Suprapubic skin (tissue), 4 donors: Measurements from ENCODE around the gene CCDC92B. TPM values are rescaled to one million over a fixed set of nuclear protein-coding genes. Genes with fewer than 3 reads are reported as not detected.

Experiments used
- DNase-seq, 2 donors: peaks; one replicate each; pipeline ENCODE4 v3.0.0-alpha.2; 2019; ENCODE audit warnings: low spot score in 2 of 2
- H3K27ac ChIP-seq: fragments of 200-600 bp; sonication (generic); one replicate; pipeline ENCODE4 v1.5.1; 2019
- H3K27me3 ChIP-seq: fragments of 200-600 bp; sonication (generic); one replicate; pipeline ENCODE4 v1.5.1; 2019
- H3K36me3 ChIP-seq: fragments of 200-600 bp; sonication (generic); one replicate; pipeline ENCODE4 v1.5.1; 2019
- H3K4me1 ChIP-seq: fragments of 200-600 bp; sonication (generic); one replicate; pipeline ENCODE4 v1.5.1; 2019
- H3K4me3 ChIP-seq: fragments of 200-600 bp; sonication (generic); one replicate; pipeline ENCODE4 v1.5.1; 2019; ENCODE audit warnings: mild to moderate bottlenecking
- H3K9me3 ChIP-seq: fragments of 200-600 bp; sonication (generic); one replicate; pipeline ENCODE4 v1.5.1; 2019
- EP300 ChIP-seq: sonication (generic); formaldehyde crosslinking; IDR thresholded peaks from one replicate; pipeline ENCODE4 v1.6.1; 2017; ENCODE audit warnings: antibody characterized with exemption
- POLR2A ChIP-seq, 2 donors: fragments of 450-650 bp; IDR thresholded peaks; one replicate each; pipeline ENCODE4 v1.6.1; 2017; ENCODE audit warnings: antibody characterized with exemption in 2 of 2, mild to moderate bottlenecking in 2 of 2, moderate library complexity in 2 of 2
- POLR2AphosphoS5 ChIP-seq, 3 donors: sonication (generic); formaldehyde crosslinking; IDR thresholded peaks; one replicate each; pipeline ENCODE4 v1.6.1; 2017; ENCODE audit warnings: antibody characterized with exemption in 3 of 3
- WGBS: methylation state at CpG from one replicate; pipeline ENCODE4 v1.1.5; 2018; 5-methylcytosine and 5-hydroxymethylcytosine counted together
- total RNA-seq, 4 donors: library from RNA; depleted of rRNA; stranded (reverse); fragments of >200 nt; gene quantifications; one replicate each; pipeline ENCODE4 v1.1.0, GENCODE V29; 2016
- TF ChIP-seq, protein P1 (sequence below), 2 donors: fragments of 200-600 bp in 1 of 2; fragments of 450-650 bp in 1 of 2; sonication (generic) in 1 of 2; IDR thresholded peaks; one replicate each; pipeline ENCODE4 v1.5.1; 2016 to 2019; ENCODE audit warnings: antibody characterized with exemption in 2 of 2, mild to moderate bottlenecking in 1 of 2, moderate library complexity in 1 of 2

Gene CCDC92B
- total RNA-seq, 4 donors from 2014 or later, result 0.42 to 1.6 (median 0.84) TPM

DNA sequence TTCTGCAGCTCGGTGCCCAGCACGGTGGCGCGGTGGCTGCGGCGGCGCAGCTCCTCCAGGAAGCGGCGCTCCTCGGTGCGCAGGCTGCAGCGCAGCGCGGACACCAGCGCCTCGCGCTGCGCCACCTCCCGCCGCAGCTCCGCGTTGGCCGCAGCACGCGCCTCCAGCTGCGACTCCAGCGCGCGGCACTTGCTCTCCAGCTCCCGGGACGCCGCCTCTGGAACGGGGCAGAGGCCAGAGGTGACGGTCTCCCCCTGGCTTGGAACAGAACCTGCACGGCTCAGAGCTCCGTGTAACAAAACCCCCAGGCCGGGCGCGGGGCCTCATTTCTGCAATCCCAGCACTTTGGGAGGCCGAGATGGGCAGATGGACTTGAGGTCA lies 24.7 kb downstream of the CCDC92B start:
- WGBS, result under 1% methylated on average over 32 of the region's 40 CpGs
- H3K27me3 ChIP-seq, result peaks cover 41% of the 10 kb centered on the region
- no peak for DNase-seq

DNA sequence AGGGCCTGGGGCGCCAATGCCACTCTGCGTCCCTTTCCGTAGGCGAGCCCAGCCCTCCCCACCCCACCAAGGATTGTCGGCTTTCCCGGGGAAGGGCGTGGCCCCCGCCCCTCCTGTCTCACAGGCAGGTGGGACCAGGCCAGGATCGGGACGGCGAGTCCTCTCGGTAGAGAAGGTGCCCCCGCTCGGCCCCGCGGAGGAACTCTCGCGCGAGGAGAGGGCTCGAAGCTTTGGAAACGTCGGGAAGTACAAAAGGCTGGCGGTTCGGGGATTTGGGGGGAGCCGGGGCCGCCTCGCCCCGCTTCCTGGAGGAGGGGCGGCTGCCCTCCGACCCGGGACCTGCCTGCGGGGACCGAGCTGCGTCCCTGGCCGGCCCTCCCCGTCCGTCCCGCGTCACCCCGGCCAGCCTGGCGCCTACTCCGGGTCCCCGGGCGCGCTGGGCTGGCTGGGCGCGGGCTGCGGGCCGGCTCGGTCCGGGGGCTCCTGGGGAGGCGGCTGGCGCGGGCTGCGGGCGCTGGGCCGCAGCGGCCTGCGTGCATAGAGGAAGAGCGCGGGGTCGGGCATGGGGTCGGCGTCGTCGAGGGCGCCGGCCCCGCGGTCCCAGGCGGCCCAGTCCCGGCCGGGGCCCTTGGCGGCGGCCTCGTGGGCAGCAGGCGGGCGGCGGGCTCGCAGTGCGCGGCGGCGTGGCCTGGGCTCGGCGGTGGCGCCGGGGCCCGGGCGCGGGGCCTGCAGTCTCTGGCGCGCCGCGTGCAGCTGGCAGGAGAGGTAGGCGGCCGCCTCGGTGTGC lies 25.3 kb downstream of the CCDC92B start:
- H3K36me3 ChIP-seq, result no peaks in the 10 kb centered on the region
- H3K4me3 ChIP-seq, result peak overlapping the region; percentile 48
- peaks cover 16% of the 10 kb centered on the region for H3K4me1 ChIP-seq
- TF ChIP-seq, protein P1, sequence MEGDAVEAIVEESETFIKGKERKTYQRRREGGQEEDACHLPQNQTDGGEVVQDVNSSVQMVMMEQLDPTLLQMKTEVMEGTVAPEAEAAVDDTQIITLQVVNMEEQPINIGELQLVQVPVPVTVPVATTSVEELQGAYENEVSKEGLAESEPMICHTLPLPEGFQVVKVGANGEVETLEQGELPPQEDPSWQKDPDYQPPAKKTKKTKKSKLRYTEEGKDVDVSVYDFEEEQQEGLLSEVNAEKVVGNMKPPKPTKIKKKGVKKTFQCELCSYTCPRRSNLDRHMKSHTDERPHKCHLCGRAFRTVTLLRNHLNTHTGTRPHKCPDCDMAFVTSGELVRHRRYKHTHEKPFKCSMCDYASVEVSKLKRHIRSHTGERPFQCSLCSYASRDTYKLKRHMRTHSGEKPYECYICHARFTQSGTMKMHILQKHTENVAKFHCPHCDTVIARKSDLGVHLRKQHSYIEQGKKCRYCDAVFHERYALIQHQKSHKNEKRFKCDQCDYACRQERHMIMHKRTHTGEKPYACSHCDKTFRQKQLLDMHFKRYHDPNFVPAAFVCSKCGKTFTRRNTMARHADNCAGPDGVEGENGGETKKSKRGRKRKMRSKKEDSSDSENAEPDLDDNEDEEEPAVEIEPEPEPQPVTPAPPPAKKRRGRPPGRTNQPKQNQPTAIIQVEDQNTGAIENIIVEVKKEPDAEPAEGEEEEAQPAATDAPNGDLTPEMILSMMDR (IDR thresholded peaks at IDR 0.05), result no peak
- no peak for TF ChIP-seq POLR2A (IDR thresholded peaks at IDR 0.05)
- TF ChIP-seq EP300, result no peak
- no peak for TF ChIP-seq POLR2AphosphoS5 (IDR thresholded peaks at IDR 0.05)
- H3K9me3 ChIP-seq, result no peaks in the 10 kb centered on the region
- WGBS, result 2% methylated on average over 28 of the region's 98 CpGs
- peak overlapping the region; percentile 54 for H3K27ac ChIP-seq
- peaks cover 41% of the 10 kb centered on the region for H3K27me3 ChIP-seq
- peak in 1 of 2 donors; percentile 66 for DNase-seq

More for the DNA sequence above, 24.7 kb downstream of the CCDC92B start:
- Histone ChIP-seq H3K9me3 (no peaks in the 10 kb centered on the region), H3K4me1 (peaks cover 16% of the 10 kb centered on the region), H3K4me3 (peak overlapping the region; percentile 48), H3K27ac (no peak overlapping the region), H3K36me3 (no peaks in the 10 kb centered on the region)
- TF ChIP-seq POLR2AphosphoS5 (IDR thresholded peaks at IDR 0.05), result no peak
- TF ChIP-seq, protein P1 (IDR thresholded peaks at IDR 0.05), result peak in 1 of 2 donors; percentile 22

DNA sequence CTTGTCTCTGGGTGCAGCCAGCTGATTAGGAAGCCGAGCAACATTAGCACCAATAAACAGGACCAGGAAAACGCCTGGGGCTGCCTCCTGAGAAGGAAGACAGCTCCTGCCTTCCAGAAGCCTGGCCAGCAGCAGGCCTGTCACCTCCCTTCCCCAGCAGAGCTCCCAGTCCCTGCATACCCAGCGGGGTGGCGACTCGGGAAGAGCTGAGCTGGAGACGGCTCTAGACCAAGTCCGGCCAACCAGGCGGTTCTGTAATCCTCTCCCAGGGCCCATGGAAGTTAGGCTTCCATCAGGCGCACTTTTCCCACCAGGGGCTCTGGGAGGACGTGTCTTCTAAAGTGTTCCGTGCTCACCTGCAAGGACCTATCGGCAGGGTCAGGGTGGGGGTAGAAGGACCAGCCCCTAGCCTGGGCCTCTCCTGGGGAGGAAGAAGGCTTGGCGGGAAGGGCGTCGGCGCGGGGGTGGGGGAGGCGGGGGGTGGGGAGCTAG lies 25.9 kb downstream of the CCDC92B start:
- Histone ChIP-seq H3K27me3 (peaks cover 41% of the 10 kb centered on the region), H3K4me1 (peaks cover 16% of the 10 kb centered on the region), H3K27ac (peak overlapping the region; percentile 54), H3K9me3 (no peaks in the 10 kb centered on the region), H3K4me3 (peak overlapping the region; percentile 48), H3K36me3 (no peaks in the 10 kb centered on the region)
- no peak for TF ChIP-seq POLR2A (IDR thresholded peaks at IDR 0.05)
- TF ChIP-seq POLR2AphosphoS5 (IDR thresholded peaks at IDR 0.05), result no peak
- WGBS, result no CpG with 5 or more reads among the region's 18 CpGs
- DNase-seq, result no peak

DNA sequence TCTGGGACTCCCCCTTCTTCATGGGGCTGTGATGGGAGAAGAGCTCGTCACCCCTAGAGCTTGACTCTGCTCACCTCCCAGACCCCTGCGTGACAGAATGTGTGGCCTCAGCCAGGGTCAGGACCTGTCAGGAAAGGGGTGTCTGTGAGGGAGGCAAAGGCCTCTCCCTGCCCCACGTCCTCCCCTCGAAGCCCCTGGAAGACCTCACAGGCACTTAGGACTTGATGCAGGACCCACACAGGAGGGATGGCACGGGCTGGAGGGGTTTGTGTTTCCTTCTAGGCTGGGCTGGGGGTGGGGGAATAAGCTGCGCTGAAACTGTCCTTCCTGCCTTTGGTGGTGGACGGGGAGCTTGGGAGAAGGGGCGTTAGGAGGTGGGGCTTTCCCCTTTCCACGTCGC lies 26.8 kb downstream of the CCDC92B start:
- peaks cover 16% of the 10 kb centered on the region for H3K4me1 ChIP-seq
- peaks cover 41% of the 10 kb centered on the region for H3K27me3 ChIP-seq
- H3K27ac ChIP-seq, result no peak overlapping the region
- no peaks in the 10 kb centered on the region for H3K36me3 ChIP-seq
- TF ChIP-seq EP300 (no peak), POLR2A (IDR thresholded peaks at IDR 0.05) (no peak), POLR2AphosphoS5 (IDR thresholded peaks at IDR 0.05) (no peak)
- TF ChIP-seq, protein P1 (IDR thresholded peaks at IDR 0.05), result no peak
- 61% methylated on average over 10 of the region's 10 CpGs for WGBS
- DNase-seq, result no peak
- H3K4me3 ChIP-seq, result no peak overlapping the region
- H3K9me3 ChIP-seq, result no peaks in the 10 kb centered on the region

DNA sequence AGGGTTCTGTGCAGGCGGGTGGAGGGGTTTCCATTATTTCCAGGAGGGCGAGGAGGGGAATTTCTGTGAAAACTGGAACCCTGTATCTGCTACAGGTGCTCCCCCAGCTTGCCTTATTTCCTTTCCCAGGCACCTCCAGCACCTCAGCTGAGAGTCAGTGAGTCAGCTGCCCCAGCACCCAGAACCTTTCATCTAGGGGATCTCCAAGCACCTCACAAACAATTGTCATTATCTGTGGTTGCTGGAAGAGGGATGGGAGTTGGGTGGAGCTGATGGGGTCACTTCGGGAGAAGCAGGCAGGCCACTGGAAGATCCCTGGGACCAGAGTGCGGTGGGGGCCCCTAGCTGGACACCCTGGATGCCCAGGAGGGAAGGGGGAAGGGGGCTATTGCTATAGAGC lies 27.8 kb downstream of the CCDC92B start:
- Histone ChIP-seq H3K36me3 (no peaks in the 10 kb centered on the region), H3K4me1 (peaks cover 16% of the 10 kb centered on the region), H3K27me3 (peaks cover 34% of the 10 kb centered on the region), H3K27ac (no peak overlapping the region), H3K9me3 (no peaks in the 10 kb centered on the region), H3K4me3 (no peak overlapping the region)
- WGBS, result 57% methylated on average over 4 of the region's 4 CpGs
- TF ChIP-seq, protein P1 (IDR thresholded peaks at IDR 0.05), result no peak
- TF ChIP-seq EP300, result no peak
- TF ChIP-seq POLR2A (IDR thresholded peaks at IDR 0.05), result no peak
- no peak for TF ChIP-seq POLR2AphosphoS5 (IDR thresholded peaks at IDR 0.05)
- DNase-seq, result no peak
